Stimulated activated CD4-positive, alpha-beta T cell treated with anti-CD3 and anti-CD28 coated beads, TNF-alpha, amount 100 ng/mL, for 4 hours (primary cell): Measurements from ENCODE around the gene PSMD14.

Source experiments
- DNase-seq, 3 experiments: peaks; one replicate each; pipeline ENCODE4 v3.0.0-alpha.2; 2020; ENCODE audit warnings: low read depth in 3 of 3

PSMD14 gene

DNA sequence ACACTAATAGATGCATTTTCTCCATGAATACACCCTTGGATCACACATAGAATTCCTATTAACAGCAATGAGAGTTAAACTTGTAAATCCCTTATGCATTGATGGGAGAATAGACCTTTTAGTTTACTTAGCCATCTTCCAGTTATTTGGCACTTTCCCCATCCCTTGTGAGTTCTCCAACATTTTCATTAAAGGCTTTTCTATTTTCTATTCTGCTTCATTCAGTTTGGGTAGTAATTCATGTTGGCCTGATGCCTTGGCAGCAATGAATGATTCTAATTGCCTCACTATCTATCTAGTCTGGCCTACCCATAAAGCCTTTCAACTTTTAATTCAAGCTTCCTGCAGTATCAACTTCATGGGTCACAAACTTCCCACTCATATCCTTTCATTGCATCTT lies 140.2 kb downstream of the PSMD14 start:
- DNase-seq, result no peak
